Glomerular visceral epithelial cell (primary cell): ENCODE data around the gene CDK14.

ENCODE experiments used
- DNase-seq: peaks from one replicate; pipeline ENCODE4 v3.0.0-alpha.2; 2016; ENCODE audit errors: extremely low spot score

Gene CDK14

GRCh38 chr7:91196058-91196457 is 599.9 kb downstream of the CDK14 start:
- DNase-seq, result no peak

- no peak for DNase-seq
These were observed 602.2 kb downstream of the CDK14 start for GRCh38 chr7:91198371-91198770.

GRCh38 chr7:91199601-91200000 is 603.5 kb downstream of the CDK14 start:
- no peak for DNase-seq

DNA sequence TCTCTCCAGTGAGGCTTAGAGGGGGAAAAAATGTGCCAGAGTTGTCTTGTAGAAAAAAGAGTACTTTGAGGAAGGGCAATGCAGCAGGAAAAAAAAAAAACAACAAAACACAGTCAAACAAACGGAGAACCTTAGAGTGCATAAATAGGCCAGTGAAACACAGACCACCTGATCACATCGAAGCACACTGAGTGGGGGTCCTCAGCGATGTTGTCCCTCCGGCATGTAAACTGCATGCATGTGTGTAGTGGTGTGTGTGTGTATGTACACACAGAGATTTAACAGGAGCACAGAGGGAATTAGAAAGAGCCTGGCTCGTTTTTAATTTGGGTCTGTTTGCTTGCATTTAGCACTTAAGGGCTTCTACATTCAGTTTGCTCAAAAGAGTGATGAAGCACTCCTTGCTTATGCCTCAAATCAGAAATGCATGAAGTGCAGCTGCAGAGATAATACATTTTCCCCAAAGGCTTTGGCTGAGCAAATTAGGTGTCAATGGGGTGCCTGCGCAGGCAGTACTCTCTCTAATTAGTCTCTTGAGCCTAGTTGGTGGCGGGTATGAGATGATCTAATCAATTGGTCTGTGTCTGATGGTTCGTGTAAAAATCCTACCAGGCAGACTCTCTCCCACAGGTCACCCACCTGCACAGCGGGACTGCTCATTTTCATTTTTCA is 605.5 kb downstream of the CDK14 start:
- no peak for DNase-seq

GRCh38 chr7:91206361-91206960 is 610.3 kb downstream of the CDK14 start:
- no peak for DNase-seq

GRCh38 chr7:91212582-91212981 is 616.5 kb downstream of the CDK14 start:
- DNase-seq, result no peak

- no peak for DNase-seq
These were observed 630.3 kb downstream of the CDK14 start for GRCh38 chr7:91226411-91226810.

DNA sequence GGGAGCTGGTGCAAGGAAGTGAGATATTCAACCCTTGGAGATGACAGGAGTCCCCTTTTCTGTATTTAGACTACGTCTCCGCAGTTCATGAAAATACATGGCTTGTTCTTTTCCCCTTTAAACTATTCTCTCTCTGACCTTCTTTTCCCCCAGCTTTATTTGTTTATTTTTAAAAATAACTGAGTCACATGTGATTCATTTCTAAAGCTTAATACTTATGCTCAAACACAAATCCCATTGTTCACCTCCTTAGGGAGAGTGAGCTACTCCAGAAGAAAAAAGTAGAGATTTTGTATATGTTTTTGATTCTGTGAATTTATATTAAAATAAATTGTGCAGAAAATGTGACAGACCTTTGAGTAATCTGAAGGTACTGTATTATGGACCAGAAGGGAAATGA is 632.2 kb downstream of the CDK14 start:
- no peak for DNase-seq

GRCh38 chr7:91228927-91229558 is 632.9 kb downstream of the CDK14 start:
- no peak for DNase-seq

- DNase-seq, result no peak
These were observed 634.0 kb downstream of the CDK14 start for GRCh38 chr7:91230100-91230499.

GRCh38 chr7:91230503-91230902 is 634.4 kb downstream of the CDK14 start:
- DNase-seq, result no peak

DNA sequence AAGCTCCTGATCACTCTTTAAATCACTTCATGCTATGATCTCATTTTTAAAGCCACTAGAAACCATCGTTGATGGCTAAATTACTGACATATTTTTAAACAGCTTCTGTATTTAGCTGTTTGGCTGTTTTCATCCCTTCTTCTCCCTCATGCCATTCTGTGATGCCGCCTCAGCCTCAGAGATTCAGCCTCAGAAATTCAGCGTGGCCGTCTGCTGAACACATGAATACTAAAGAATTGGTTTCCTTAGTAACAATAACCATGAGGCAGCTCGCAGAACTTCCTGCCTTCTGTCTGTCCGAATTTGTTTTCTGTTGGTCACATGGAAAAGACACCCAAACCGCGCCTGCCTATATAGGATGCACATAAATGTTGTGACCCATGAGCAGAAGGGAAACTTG is 637.1 kb downstream of the CDK14 start:
- DNase-seq, result no peak

GRCh38 chr7:91235211-91235832 is 639.2 kb downstream of the CDK14 start:
- DNase-seq, result no peak

DNA sequence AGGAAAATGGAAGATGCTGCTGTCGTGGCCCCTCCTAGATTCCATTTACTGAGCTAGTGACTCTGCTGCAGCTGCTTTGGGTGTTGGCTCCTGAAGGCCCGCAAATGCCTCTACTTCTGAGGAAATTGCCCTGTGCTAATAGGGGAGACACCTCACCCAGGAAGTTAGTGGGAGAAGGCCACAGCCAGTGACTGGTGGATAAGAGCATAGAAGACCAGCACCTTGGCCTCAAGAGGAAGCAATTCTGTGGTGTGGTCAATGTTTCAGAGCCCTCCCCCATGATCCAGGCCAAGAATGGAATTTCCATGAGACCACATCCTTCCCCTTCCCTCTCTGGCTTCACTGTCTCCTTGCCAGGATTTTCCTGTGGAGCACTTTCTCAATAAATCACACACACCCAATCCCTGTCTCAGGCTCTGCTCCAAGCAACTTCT is 643.1 kb downstream of the CDK14 start:
- DNase-seq, result peak; percentile 91

- peak; percentile 41 for DNase-seq
These were observed 643.7 kb downstream of the CDK14 start for GRCh38 chr7:91239772-91240171.

- DNase-seq, result no peak
These were observed 644.3 kb downstream of the CDK14 start for GRCh38 chr7:91240376-91240941.

- DNase-seq, result peak; percentile 62
These were observed 646.1 kb downstream of the CDK14 start for GRCh38 chr7:91242097-91242844.

DNA sequence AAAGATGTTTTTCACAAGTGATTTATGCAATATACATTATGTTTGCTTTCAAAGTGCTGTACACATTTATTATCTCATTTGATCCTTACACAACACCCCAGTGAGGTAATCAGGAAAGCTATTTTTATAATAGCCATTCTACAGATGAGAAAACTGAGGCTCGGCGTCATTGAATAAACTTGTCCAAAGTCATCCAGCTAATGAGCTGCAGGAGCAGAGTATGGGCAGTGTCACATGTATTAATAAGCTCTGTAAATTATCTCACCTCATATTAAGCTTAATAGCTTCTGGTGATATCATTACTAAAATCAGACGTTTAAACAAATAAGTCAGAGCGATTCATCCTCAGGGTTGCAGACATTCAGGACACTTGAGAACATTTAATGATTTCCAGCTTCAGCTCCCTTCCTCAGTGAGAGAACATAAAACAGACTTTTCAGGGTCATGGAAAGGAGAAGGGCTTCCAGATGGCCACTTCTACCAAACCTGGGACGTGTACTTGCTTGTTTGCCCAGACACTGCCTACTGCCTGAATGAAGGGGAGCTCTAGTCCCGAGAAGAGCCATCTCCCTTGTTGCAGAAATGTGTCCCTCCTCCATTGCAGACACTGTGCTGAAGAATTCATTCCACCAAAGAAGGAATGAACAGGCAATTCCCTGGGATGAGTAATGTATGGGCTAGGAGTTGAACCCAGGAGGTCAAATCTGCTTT is 647.6 kb downstream of the CDK14 start:
- no peak for DNase-seq

DNA sequence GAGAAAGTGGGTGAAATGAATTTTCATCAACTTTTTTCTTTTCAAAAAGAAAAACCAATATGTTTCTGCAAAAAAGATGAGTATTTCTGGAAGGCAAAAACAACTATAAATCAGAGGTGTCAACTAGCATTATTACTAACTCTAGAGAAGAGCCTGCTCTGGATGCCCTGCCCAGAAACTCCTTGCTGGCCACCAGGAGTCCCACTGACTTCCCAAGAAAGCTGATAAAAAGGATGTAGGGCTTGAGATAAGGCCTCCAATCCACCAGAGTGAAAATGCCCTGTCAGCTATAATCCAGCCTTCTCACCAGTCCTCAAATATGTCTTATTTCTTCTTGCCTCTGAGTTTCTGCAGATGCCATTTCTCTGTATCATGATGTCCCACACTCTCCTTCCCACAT is 651.4 kb downstream of the CDK14 start:
- DNase-seq, result no peak

DNA sequence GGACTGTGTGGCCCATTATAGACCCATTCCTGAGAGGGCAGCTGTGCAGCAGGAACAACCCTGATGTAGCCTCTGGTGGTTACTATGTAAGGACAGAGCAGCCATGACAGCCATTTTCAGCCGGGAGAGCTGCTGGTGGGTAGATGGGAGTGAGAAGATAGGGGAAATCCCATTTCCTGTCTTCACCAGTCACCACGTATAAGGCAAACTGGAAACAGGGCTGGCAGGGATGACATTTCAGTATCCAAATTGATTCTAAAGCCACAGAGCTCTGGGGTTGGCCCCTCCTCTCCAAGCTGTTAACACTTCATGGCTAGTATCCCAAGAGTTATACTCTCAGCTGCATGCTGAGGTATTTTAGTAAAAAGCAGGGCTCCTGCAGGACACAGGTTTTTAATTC is 652.9 kb downstream of the CDK14 start:
- DNase-seq, result peak; percentile 53
